GM21723 (cell line): ENCODE data around the gene CHMP3.
"Not testable (repeated sequence)": the region's sequence is repeated elsewhere in the genome, so short reads cannot be mapped to it uniquely, and the experiment has no call there.

Experiments used
- ATAC-seq: cut with Tn5 transposase; IDR thresholded peaks from one replicate; pipeline ENCODE4 v1.9.1; 2021; ENCODE audit warnings: mild to moderate bottlenecking, moderate library complexity; ENCODE audit not compliant: unreplicated experiment

CHMP3 gene

GRCh38 chr2:86512892-86513291 lies 50.4 kb downstream of the CHMP3 start:
- no peak for ATAC-seq

DNA sequence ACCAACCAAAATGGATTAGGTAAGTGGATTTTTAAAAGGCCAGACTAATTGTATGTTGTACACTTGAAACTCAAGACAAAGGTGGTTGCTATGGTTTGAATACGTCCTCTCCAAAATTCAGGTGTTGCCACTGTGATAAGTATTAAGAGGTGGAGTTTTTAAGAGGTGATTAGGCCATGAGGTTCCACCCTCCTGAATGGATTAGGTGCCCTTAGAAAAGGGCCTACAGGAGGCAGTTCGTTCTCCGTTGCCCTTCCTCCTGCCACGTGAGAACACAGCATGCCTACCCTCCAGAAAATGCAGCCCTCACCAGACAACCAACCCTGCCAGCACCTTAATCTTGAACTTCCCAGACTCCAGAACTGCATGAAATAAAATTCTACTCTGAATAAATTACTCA lies 51.2 kb downstream of the CHMP3 start:
- ATAC-seq: no peak

DNA sequence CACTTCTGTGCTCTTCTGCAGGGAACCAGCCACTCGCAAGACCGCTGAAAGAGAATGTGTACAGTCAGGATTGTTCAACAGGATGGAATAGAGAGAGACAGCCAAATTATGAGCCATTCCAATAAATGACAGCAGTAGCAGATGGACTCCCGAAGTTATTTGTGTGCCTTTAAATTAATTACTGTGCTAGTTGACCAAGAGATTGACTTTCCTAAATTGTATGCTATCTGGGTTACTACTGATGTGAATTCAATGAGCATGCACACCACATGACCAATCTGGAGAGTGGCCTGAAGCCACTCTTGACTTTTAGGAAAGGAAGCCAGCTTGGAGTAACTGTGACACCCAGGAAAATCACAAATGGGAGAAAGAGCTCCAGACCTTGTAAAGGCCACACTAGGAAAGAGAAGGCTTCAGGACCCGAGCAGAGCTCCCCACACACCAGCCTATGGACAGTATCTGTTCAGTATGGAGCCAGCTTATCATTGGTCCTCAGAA lies 52.8 kb downstream of the CHMP3 start:
- ATAC-seq: no peak

DNA sequence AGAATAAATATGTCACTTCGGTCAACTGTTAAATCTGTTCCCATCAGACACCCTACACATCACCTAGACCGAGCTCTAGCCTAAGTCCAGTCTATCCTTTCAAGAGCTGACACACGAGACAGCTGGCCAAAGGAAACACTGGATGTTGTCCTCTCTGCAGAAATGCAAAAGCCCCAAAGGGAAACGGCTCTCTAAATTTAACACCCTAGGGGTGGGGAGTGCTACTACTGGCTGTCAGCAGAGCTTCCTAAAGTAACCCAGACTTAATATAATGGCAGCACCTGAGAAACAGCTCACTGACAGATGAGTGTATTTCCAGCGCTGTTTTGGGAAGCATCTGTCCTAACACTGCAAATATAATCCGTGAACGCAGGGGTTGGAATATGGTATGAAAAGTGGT lies 55.6 kb downstream of the CHMP3 start:
- ATAC-seq: no peak

- no peak for ATAC-seq
Measured at GRCh38 chr2:86500325-86501083, 62.7 kb downstream of the CHMP3 start.

DNA sequence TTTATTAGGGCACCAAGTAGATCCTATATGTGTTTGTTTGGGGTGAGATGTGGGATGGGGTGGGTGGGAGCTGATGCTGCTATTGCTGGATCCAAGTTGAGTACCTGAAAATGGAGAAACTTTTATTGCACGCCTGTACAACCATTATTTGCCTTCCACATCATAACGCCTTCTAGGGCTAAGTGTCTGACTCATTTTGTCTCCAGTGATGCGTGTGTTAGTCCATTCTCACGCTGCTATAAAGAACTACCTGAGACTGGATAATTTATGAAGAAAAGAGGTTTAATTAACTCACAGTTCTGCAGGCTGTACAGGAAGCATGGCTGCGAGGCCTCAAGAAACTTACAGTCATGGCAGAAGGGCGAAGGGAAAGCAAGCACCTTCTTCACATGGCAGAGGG lies 63.9 kb downstream of the CHMP3 start:
- ATAC-seq: no peak

DNA sequence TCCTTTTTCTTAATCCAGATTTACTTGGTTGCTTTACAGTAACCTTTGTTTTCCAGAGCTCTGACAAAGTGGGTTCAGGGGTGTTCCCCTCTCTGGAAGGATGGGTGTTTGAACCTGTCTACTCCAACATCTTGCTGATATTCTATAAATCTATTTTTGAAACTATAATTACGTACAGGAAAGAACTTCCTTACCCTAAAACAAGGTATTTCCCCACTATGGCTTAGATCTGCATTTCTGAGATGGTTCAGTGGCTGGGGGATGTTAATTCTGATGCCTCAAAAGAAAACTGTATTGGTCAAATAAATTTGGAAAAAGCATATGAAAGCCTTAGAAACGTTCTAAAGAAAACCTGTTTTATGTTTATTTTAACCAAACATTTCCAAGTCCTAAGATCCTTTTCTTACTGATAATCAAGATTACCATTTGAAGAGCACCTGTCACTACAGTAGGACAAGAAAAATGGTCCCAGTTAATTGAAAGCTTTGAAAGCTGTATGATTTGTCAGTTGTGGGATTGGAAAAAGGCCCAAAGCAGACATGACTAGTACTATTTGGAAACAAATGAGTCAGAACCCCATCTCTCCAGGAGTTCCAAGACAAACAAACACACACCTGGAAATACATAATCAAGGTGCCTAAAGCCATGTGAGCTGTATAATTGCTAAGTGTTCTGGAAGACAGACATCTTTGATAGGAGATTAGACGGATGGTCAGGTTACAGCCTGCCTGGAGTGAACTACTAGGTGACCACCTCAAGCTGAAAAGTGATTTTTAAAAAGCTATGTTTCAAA lies 64.6 kb downstream of the CHMP3 start:
- no peak for ATAC-seq

DNA sequence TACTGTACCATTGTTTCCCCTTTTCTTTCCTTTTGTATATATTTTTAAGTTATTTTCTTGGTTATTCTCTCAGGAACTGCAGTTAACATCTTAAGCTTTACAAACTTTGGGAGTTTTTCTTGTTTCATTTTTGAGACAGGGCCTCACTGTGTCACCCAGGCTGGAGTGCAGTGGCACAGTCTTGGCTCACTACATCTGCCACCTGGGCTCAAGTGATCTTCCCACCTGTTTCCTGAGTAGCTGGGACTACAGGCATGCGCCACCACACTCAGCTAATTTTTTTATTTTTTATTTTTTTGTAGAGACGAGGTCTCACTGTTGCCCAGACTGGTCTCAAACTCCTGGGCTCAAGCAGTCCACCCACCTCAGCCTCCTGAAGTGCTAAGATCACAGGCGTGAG lies 66.9 kb downstream of the CHMP3 start:
- ATAC-seq: not testable (repeated sequence)

DNA sequence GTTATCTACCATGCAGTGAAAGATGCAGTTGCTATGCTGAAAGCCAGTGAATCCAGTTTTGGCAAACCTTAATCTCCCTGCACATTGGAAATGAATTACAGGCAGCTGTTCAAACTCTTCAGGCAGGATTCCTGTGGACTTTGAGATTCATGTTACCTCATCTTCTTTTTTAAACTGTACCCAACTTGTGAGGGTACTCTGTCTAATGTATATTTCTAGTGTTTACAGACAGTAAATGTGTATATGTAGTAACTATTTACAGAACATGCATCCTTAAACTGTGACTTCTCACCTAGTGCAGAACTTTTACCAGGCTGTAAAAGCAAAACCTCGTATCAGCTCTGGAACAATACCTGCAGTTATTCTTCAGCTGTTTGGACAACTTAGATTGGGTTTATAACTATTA lies 71.2 kb downstream of the CHMP3 start:
- ATAC-seq: no peak

DNA sequence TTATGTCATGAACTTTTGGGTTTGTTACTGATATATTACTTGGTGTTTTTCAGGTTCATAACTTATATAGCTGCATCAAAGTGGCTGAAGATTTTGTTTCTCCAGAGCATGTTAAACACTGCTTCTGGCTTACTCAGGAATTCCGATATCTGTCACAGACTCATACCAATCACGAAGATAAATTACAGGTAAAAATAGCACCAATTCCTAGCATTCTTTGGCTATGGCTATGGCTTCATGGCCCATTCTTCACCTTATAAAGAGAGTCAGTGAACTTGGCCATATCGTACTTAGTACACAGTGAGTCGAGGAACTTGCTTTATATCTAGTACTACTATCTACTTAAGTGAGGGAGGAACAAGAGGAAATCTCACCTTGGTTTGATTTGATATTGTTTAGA lies 72.2 kb downstream of the CHMP3 start:
- ATAC-seq: no peak

DNA sequence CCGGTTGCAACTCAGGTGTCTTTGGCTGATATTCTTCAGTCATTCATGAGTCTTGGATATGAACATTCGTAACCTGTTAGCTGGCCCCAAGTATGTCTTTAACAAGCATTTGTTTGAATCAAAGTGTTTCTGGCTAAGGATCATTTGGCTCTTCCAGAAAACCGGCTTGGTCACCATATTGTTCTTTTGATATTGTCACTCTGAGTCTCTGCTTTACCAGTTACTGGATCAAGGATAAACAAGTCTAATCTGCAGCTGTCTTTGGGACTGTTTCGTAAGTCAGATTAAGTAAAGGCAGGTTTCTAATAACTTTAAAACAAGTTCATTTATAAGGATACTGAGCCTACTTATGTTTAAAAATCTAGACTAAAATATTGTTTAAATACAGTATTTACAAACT lies 73.0 kb downstream of the CHMP3 start:
- no peak for ATAC-seq

GRCh38 chr2:86489542-86489941 lies 73.7 kb downstream of the CHMP3 start:
- no peak for ATAC-seq

DNA sequence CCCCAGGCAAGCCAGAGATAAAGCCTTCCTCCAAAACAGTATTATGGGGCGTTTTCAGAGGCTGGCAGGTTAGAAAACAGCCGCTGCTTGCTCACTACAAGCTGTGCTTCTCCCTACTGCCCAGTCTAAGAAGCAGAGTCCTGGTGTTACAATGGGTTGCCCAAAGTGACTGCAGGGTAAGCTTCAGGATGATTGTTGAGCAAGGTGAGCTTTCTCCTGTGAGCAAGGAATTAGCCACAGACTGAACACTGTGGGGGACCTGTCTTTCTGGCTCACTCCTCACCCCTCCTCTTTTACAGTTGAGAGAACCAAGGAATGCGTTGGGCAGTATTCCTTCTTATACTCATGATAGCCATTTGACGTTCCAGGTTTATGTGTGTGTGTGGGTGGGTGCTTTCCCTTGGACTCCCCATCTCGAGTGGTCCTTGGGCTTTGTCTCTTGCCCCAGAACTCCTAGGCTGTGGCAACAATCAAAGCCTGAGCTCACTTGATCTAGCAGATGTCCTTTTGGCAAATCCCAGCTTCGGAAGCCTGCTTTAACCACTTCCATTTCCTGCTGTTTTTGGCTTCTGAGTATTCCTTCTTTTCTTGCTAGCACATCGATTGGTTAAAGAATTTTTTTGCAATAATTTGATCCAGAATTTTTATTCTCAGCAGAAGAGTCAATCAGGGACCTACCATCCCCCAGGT lies 74.5 kb downstream of the CHMP3 start:
- ATAC-seq: no peak

GRCh38 chr2:86487062-86487461 lies 76.2 kb downstream of the CHMP3 start:
- ATAC-seq: no peak

GRCh38 chr2:86485802-86486201 lies 77.4 kb downstream of the CHMP3 start:
- ATAC-seq: no peak

DNA sequence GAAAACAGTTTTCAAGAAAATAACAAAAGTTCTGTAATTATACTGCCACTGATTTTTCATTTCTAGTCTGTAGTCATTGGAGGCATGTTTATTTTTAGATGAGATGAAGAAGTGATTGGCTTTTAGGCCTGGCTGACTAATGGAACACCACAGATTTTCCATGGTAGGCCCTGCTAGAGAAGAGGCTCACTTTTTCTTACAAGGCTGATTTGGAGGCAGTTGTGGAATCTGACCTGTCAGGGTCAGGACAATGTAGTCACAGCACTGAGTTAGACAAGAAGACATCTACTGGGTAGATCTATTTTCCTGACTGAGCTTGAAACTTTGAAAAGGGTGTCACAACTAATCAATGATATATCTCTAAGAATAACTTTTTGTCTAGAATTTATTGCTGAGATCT lies 78.1 kb downstream of the CHMP3 start:
- no peak for ATAC-seq

- ATAC-seq: no peak
Measured at GRCh38 chr2:86484385-86484784, 78.9 kb downstream of the CHMP3 start.

- ATAC-seq: no peak
Measured at GRCh38 chr2:86482034-86482433, 81.2 kb downstream of the CHMP3 start.

GRCh38 chr2:86480105-86480504 lies 83.1 kb downstream of the CHMP3 start:
- ATAC-seq: no peak

DNA sequence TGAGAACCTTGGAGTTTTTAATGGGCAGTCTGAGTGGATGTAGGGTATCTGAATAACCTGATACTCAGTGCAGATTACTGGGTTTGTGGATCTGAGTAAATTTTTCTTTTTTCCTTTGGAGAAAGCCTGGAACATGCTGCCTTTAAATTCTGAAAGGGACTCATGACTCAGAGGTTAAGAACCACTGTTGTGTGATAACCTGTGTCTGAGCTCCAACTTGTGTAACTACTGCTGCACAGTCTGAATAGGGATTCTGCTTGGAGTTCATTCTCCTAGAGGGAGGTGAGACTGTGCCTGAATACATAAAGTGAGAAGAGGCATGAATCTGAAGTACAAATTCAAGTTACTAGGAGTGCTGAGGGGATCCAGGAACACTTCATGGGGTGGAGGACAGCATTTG lies 85.9 kb downstream of the CHMP3 start:
- ATAC-seq: no peak

DNA sequence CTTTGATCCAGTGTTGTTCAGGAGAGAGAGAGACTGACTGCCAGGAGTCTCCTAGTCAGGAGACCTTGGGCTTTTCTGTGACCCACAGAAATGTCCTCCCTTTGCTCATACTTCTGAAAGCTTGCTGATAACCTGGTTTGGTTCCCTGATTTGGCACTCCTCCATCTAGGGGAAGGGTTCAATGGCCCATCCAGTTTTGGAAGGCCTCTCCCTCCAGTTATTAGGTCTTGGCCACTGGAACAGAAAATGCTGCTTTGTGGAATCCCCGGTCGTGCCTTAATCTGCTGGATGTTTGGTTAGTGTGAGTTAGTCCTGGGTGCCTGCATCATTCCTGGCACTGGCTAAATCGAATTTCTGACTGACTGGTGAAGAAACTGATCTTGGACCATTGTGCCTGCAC lies 86.3 kb downstream of the CHMP3 start:
- no peak for ATAC-seq

DNA sequence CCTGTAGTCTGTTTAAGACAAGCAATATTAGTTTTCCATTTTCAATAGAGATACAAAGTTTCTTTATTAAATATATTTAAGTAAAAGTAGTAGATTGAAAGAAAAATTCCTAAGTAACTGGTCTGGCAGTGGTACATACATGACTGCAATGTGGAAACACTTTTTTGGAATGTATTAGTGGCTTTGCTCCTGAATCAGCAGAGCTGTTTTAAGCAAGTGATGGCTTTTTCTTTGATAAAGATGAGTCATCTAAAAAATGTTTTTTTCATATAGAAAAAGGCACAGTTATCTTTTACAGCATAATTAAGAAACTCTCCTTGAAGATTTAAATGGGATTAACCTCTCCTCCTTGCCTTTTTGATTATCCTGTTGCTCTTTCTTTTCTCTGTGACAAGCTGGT lies 87.2 kb downstream of the CHMP3 start:
- ATAC-seq: no peak
